PC-3 (cell line): ENCODE results near the gene NOP53.

Source experiments
- EZH2 ChIP-seq: fragments of 300-600 bp; sonication (generic); IDR thresholded peaks from one replicate; pipeline ENCODE4 v1.6.1; 2017; ENCODE audit warnings: antibody characterized with exemption, mild to moderate bottlenecking, low read length; ENCODE audit not compliant: unreplicated experiment
- EZH2phosphoT487 ChIP-seq: fragments of 300-600 bp; sonication (generic); IDR thresholded peaks from 2 replicates; pipeline ENCODE4 v1.6.1; 2018; ENCODE audit warnings: mild to moderate bottlenecking, antibody characterized with exemption, low read length, borderline replicate concordance
- TF ChIP-seq, protein P1 (sequence below): fragments of 300-600 bp; sonication (generic); conservative IDR thresholded peaks from 2 replicates; pipeline ENCODE4 v1.5.1; 2017; ENCODE audit warnings: antibody characterized with exemption, low read depth, mild to moderate bottlenecking, low read length

DNA sequence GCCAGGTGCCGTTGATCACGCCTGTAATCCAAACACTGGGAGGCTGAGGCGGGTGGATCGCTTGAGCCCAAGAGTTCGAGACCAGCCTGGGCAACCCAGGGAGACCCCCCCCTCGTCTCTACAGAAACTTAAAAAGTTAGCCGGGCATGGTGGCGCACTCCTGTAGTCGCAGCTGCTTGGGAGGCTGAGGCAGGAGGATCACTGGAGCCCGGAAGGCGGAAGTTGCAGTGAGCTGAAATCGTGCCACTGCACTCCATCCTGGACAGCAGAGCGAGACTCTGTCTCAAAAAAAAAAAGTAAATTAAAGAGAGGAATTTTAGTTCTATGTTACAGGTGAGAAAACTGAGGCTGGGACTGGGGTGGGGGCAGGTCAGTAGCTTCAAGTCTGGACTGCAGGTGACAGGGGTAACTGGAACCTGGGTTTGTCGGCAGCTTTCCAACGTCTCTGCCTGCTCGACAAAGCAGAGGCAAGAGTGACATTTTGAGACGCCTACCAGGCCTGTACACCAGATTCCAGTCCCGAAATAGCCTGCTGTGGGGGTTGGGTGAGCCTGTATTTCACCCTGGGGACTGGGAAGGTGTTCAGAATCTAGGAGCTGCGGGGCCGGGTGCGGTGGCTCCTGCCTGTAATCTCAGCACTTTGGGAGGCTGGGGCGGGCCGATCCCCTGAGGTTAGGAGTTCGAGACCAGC is 34.3 kb downstream of the NOP53 start:
- TF ChIP-seq, protein P1, sequence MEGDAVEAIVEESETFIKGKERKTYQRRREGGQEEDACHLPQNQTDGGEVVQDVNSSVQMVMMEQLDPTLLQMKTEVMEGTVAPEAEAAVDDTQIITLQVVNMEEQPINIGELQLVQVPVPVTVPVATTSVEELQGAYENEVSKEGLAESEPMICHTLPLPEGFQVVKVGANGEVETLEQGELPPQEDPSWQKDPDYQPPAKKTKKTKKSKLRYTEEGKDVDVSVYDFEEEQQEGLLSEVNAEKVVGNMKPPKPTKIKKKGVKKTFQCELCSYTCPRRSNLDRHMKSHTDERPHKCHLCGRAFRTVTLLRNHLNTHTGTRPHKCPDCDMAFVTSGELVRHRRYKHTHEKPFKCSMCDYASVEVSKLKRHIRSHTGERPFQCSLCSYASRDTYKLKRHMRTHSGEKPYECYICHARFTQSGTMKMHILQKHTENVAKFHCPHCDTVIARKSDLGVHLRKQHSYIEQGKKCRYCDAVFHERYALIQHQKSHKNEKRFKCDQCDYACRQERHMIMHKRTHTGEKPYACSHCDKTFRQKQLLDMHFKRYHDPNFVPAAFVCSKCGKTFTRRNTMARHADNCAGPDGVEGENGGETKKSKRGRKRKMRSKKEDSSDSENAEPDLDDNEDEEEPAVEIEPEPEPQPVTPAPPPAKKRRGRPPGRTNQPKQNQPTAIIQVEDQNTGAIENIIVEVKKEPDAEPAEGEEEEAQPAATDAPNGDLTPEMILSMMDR: no peak
- TF ChIP-seq EZH2phosphoT487: no peak
- no peak for TF ChIP-seq EZH2
